Measurements from ENCODE around the gene ILKAP. TPM values are rescaled to one million over a fixed set of nuclear protein-coding genes. Genes with fewer than 3 reads are reported as not detected.

ILKAP gene
- total RNA-seq, 1 donor from 2014 or later, result 22.6 TPM

DNA sequence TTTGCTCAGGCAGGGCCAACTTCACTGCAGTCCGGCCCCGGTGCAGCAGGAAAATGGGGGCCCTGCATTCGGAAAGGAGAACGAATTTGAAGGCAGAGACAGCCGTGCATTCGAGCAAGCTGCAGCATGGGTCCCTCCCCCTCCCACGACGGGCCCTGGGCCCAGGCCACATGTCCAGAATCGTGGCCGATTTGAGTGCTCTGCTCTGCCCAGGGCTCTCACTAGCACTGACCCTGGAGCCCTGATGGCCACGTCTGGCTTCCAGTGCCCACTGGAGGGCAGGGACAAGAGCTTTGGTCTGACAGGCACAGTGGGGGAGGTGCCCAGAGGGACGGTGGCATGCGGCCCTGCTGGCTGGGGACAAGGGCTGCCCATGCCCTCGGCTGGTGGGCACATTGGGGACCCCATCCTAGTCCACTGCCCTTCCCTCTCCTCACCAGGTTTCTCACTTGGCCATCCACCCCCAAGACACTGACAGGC is 79.5 kb downstream of the ILKAP start:
- intact Hi-C loops (cut with DNase I), result no loop called here
- H3K27me3 ChIP-seq, result no peaks in the 10 kb centered on the region

DNA sequence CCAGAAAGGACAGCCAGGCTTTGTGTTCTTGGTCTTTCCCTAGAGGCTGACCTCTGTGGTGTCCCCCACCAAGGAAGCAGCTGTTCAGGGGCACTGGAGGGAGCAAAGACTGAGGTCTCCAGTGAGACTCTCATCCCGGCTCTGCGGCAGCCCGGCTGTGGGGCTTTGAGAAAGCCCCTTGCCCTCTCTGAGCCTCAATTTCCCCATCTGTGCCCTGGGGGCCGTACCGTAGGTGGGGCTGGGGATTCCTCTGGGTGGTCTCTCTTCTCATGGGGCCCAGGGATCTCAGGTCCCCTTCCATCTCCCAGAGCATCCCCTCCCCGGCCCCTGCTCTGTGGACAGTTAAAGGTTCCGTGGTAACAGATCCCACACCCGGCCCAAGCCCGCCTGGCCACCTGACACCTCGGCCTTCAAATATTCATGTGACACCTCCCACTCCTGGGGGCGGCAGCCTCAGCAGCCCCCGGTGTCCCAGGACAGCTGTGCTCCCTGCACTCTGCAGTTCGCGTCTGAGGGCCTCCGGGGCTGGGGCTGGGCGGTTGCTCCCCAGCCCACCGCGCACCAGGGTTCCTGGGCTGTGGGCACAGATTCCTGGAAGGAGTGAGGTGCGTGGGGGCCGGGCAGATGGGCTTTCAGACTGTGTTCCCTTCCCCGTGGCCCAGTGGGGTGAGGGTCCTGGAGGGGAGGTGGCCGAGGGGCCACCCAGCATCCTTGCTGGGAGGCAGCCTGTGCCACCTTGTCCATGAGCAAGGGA is 80.1 kb downstream of the ILKAP start:
- no peaks in the 10 kb centered on the region for H3K9me3 ChIP-seq
- intact Hi-C loops (cut with DNase I), result no loop called here
- H3K4me3 ChIP-seq, result no peak overlapping the region
- H3K27ac ChIP-seq, result no peak overlapping the region
- DNase-seq (ENCODE audit: low spot score in 2 of 2), result no peak
- TF ChIP-seq, protein P1, sequence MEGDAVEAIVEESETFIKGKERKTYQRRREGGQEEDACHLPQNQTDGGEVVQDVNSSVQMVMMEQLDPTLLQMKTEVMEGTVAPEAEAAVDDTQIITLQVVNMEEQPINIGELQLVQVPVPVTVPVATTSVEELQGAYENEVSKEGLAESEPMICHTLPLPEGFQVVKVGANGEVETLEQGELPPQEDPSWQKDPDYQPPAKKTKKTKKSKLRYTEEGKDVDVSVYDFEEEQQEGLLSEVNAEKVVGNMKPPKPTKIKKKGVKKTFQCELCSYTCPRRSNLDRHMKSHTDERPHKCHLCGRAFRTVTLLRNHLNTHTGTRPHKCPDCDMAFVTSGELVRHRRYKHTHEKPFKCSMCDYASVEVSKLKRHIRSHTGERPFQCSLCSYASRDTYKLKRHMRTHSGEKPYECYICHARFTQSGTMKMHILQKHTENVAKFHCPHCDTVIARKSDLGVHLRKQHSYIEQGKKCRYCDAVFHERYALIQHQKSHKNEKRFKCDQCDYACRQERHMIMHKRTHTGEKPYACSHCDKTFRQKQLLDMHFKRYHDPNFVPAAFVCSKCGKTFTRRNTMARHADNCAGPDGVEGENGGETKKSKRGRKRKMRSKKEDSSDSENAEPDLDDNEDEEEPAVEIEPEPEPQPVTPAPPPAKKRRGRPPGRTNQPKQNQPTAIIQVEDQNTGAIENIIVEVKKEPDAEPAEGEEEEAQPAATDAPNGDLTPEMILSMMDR (IDR thresholded peaks at IDR 0.05), result no peak
- peaks cover 0 to 4% of the 10 kb centered on the region in 2 donors for H3K4me1 ChIP-seq
- no peaks in the 10 kb centered on the region for H3K27me3 ChIP-seq
- H3K36me3 ChIP-seq, result no peaks in the 10 kb centered on the region

More for the DNA sequence above, 79.5 kb downstream of the ILKAP start:
- Histone ChIP-seq H3K27ac (no peak overlapping the region), H3K9me3 (no peaks in the 10 kb centered on the region), H3K4me1 (peaks cover 0 to 4% of the 10 kb centered on the region in 2 donors), H3K36me3 (no peaks in the 10 kb centered on the region), H3K4me3 (no peak overlapping the region)
- no peak for DNase-seq (ENCODE audit: low spot score in 2 of 2)
- TF ChIP-seq, protein P1 (IDR thresholded peaks at IDR 0.05), result no peak

DNA sequence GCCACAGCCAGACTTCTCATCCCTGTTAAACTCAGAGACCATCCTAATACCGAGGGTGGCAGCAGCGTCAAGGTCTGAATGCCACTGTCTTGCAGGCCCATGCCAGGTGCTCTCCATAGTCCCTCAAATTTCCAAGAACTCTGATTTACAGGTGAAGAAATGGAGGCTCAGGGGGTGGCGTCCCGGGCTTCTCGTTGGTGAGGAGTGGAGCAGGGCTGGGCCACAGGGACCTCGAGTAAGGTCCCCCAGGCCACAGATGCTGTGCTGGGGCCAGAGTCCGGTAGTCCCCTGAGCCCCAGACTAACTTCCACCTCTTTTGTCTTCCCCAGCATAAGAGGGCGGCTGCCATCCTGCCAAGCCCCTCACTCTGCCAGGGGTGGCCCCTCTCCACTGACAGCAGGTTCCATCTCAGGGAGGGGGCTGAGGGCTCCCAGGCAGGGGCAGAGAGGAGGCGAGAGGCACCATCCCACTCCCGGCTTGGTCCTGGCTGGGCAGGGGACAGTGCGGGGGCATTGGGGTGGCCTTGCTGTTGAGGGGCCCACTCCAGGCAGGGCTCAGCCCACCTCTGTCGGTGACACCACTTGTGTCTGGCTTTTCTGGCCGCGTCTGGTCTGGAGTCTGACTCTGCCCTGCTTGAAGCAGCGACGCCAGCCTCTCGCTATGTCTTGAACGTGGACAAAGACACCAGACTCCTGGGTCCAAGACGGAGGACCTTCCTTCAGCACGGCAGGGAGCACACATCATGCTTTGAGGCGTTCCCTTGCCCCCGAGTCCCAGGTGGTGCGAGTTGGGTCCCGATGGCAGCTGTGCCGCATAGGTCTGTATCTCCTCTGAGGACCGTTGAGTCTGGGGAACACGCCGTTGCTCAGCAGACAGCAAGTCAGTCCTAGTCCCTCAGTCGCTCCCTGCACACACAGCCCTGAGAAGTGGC is 80.9 kb downstream of the ILKAP start:
- Histone ChIP-seq H3K36me3 (no peaks in the 10 kb centered on the region), H3K4me1 (peaks cover 0 to 4% of the 10 kb centered on the region in 2 donors), H3K27me3 (no peaks in the 10 kb centered on the region), H3K27ac (no peak overlapping the region), H3K9me3 (no peaks in the 10 kb centered on the region), H3K4me3 (no peak overlapping the region)
- intact Hi-C loops (cut with DNase I), result no loop called here
- TF ChIP-seq, protein P1 (IDR thresholded peaks at IDR 0.05), result no peak
- DNase-seq (ENCODE audit: low spot score in 2 of 2), result no peak

DNA sequence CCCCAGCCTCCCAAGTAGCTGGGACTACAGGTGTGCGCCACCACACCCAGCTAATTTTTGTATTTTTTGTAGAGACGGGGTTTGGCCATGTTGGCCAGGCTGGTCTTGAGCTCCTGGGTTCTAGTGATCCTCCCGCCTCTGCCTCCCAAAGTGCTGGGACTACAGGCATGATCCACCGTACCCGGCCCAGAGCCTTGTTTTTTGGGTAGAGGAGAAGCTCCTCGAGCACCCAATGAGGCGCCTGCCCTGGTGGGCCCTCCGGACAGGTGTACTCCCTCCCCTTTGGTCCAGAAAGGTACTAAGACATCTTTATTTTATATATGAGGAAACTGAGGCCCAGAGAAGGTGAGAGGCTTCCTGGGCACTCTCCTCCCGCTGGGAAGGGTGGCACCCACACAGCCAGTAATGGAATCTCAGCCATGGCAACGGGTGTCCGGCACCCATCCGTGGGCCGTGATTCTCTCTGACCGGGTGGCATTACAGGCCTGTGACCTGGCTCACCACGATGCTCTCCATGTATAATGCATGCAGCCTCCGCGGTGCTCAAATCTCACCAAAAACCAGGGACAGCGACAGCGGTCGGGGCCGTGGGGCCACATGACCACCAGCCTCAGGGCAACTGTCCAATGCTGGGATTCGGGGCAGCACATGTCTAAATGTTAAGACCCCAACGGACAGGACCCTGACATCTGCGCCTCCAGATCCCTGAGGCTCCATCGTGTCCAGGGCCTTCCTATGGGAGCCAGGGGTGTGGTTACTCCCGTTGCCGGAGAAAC is 81.8 kb downstream of the ILKAP start:
- Histone ChIP-seq H3K4me3 (no peak overlapping the region), H3K4me1 (peaks cover 0 to 4% of the 10 kb centered on the region in 2 donors), H3K9me3 (no peaks in the 10 kb centered on the region), H3K27me3 (no peaks in the 10 kb centered on the region), H3K36me3 (no peaks in the 10 kb centered on the region), H3K27ac (no peak overlapping the region)
- no peak for DNase-seq (ENCODE audit: low spot score in 2 of 2)
- TF ChIP-seq, protein P1 (IDR thresholded peaks at IDR 0.05), result no peak
- intact Hi-C loops (cut with DNase I), result no loop called here

All from ascending aorta (tissue), 2 donors.